ENCODE results near the gene E2F7.

Gene E2F7

DNA sequence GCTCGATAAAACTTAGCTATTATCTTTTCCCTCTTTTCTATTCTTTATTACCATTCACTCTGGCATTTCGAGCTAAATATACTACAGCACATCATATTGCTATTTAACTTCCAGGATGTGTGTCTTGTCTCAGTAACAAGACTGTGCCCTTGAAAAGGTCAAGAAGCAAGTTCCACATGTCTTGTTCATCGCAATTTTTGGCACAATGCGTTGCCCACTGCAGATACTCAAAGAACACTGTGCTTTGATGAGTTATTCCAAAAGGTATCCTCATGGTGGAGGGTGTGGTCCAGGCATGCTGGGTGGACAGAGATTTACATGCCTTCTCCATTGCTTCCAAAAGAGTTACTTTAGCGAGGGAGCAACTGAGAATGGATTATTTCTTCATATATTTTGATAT is 6.6 kb downstream of the E2F7 start:
- no peak overlapping the region for H3K4me3 ChIP-seq (ENCODE audit: low read depth, low read length)
- TF ChIP-seq, protein P1, sequence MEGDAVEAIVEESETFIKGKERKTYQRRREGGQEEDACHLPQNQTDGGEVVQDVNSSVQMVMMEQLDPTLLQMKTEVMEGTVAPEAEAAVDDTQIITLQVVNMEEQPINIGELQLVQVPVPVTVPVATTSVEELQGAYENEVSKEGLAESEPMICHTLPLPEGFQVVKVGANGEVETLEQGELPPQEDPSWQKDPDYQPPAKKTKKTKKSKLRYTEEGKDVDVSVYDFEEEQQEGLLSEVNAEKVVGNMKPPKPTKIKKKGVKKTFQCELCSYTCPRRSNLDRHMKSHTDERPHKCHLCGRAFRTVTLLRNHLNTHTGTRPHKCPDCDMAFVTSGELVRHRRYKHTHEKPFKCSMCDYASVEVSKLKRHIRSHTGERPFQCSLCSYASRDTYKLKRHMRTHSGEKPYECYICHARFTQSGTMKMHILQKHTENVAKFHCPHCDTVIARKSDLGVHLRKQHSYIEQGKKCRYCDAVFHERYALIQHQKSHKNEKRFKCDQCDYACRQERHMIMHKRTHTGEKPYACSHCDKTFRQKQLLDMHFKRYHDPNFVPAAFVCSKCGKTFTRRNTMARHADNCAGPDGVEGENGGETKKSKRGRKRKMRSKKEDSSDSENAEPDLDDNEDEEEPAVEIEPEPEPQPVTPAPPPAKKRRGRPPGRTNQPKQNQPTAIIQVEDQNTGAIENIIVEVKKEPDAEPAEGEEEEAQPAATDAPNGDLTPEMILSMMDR (IDR thresholded peaks at IDR 0.05; ENCODE audit: low read depth, low read length, missing control alignments) = no peak
- DNase-seq (ENCODE audit: low read depth) = no peak
- in situ Hi-C loops (cut with HindIII; ENCODE audit: low sequenced_read_pairs) = loop anchor here (25.0 kb wide), 1 partner anchor 629 kb away; no protein-coding TSS in a partner anchor

DNA sequence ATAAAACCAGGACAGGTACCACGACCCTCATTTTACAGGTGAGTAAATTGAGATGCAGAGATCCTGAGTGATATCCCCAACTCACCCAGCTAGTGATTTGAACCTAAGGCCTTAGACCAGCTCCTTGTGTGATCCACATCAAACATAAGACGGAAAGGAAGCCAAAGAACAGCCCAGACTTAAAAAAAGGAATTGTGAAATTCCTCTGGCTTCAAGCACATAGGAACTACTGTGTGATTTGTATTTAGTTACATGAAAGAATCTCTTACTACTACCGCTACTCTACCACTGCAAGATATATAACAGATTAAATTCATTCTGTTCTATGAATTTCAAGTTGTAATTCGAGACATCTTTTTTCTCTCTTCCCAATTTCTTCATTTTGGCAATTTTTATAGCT is 10.5 kb downstream of the E2F7 start:
- no peak for DNase-seq (ENCODE audit: low read depth)
- in situ Hi-C loops (cut with HindIII; ENCODE audit: low sequenced_read_pairs) = loop anchor here (25.0 kb wide), 1 partner anchor 632 kb away; no protein-coding TSS in a partner anchor
- no peak overlapping the region for H3K4me3 ChIP-seq (ENCODE audit: low read depth, low read length)
- TF ChIP-seq, protein P1 (IDR thresholded peaks at IDR 0.05; ENCODE audit: low read depth, low read length, missing control alignments) = no peak

DNA sequence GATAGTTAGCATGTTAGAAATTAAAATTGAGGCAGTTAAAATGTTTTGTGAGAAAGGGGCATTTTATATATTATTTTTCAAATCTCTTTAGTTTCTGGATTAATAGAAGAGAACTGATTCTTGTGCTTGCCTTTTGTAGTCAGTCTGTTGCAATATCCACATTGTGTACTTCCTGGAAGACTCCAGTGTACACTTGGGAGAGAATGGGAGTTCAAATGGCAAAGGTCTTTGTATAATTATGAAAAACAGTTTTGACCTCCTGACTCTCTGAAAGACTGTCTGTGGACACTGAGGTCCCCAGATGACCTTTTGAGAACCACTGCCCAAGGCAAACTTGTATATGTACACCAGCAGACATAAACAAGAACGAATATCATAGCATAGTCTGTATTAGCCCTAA is 12.1 kb downstream of the E2F7 start:
- H3K4me3 ChIP-seq (ENCODE audit: low read depth, low read length) = no peak overlapping the region
- TF ChIP-seq, protein P1 (IDR thresholded peaks at IDR 0.05; ENCODE audit: low read depth, low read length, missing control alignments) = no peak
- in situ Hi-C loops (cut with HindIII; ENCODE audit: low sequenced_read_pairs) = loop anchor here (25.0 kb wide), 1 partner anchor 634 kb away; no protein-coding TSS in a partner anchor
- DNase-seq (ENCODE audit: low read depth) = no peak

DNA sequence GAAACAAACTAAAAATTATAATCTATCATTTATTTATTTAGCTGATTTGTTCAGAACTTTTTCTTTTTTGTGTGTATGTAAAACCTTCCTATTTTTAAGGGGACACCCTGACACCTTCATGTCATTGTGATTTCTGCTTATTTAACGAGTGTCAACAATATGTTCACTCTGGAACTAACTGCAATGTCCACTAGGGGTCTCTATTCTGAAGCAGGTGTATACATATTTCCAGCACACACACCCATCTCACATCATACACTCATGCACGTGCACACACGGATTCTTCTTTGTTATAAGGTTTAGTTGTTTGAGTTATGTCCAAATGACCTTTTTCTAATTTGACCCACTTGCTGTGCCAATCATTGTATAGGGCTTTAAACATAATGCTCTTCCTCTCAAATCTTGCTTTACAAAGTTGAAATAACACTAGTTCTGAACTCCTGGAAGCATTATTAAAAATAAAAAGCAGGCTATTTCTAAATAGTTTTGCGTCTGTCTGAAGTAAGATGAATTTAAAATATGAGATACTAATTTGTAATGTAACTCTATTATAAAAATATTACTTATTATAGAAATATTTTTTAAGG is 15.5 kb downstream of the E2F7 start:
- TF ChIP-seq, protein P1 (IDR thresholded peaks at IDR 0.05; ENCODE audit: low read depth, low read length, missing control alignments) = peak; percentile 73
- in situ Hi-C loops (cut with HindIII; ENCODE audit: low sequenced_read_pairs) = loop anchor here (25.0 kb wide), 1 partner anchor 637 kb away; no protein-coding TSS in a partner anchor
- peak; percentile 59 for DNase-seq (ENCODE audit: low read depth)
- no peak overlapping the region for H3K4me3 ChIP-seq (ENCODE audit: low read depth, low read length)

DNA sequence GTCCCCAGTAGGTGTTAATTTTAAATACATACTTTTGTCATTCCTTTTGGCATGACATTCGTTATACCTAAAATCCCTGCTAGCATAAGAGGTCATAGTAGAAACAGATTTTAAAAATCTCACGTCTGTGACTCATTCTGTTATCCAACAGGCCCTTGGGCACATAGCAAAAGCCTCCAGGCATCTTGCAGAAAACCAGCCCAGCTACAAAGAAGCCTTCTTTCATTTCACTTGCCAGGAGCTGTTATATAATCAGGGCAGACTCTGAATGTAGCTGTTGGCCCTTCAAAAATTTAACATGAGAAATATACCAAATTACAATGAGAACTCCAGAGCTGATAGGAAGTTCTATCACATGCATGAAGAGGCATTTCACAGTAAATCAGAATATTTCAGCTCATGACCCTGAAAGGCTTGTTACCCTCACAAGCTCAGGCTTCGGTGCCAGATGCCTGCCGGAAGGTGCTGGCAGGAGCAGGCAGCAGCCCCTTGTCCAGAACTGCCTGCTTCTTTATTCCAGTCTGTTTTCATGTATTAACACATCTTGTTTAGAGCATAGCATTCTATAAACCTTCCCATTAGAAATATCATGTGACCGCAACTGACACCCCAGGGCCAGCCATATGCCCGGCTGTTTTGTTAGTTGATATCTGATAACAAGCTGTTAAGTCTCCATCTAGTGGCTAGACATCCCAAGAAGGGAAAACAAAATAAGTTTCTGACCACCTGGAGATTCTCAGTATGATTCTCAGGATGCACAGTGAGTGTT is 17.8 kb downstream of the E2F7 start:
- TF ChIP-seq, protein P1 (IDR thresholded peaks at IDR 0.05; ENCODE audit: low read depth, low read length, missing control alignments) = peak; percentile 26
- no peak overlapping the region for H3K4me3 ChIP-seq (ENCODE audit: low read depth, low read length)
- in situ Hi-C loops (cut with HindIII; ENCODE audit: low sequenced_read_pairs) = no loop called here
- no peak for DNase-seq (ENCODE audit: low read depth)

DNA sequence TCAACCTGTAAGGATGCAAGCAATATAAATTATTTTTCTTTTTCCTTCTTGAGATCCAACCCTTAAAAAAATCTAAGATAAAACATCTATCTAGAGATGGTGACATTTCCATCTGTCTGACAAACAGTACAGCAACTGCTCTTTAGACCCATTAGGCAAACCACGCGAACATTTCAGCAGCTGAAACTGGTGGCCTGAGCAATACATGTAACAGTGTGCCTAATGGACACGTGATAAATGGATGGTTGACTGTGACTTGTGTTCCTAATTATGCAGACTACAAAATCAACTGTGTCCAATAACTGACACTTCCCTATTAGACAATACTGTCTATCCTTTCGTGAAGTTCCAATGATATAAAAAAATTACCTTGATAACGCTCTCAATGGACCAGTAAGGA is 18.9 kb downstream of the E2F7 start:
- TF ChIP-seq, protein P1 (IDR thresholded peaks at IDR 0.05; ENCODE audit: low read depth, low read length, missing control alignments) = no peak
- H3K4me3 ChIP-seq (ENCODE audit: low read depth, low read length) = no peak overlapping the region
- no peak for DNase-seq (ENCODE audit: low read depth)
- in situ Hi-C loops (cut with HindIII; ENCODE audit: low sequenced_read_pairs) = no loop called here

All from astrocyte of the cerebellum (primary cell).